Measurements from ENCODE around the gene FUBP1.

DNA sequence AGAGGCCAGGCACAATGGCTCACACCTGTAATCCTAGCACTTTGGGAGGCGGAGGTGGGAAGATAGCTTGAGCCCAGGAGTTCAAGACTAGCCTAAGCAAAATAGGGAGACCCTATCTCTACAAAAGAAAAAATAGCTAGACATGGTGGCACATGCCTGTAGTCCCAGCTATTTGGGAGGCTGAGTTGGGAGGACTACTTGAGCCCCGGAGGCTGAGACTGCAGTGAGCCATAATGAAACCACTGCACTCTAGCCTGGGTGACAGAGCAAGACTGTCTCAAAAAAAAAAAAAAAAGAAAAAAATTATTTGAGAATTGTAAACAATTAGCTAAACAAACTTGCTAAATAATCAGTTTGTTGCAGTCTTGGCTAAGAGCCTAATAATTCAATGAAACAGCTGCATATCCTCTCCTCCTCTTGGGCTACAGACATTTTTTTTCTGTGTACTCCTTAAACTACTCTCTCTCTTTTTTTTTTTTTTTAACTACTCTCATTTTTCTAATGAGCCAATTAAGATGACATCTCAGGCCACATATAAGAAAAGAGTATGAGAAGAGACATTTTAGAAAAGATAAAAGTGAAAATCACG is 15.3 kb upstream of the FUBP1 start:
- TF ChIP-seq, protein P1, sequence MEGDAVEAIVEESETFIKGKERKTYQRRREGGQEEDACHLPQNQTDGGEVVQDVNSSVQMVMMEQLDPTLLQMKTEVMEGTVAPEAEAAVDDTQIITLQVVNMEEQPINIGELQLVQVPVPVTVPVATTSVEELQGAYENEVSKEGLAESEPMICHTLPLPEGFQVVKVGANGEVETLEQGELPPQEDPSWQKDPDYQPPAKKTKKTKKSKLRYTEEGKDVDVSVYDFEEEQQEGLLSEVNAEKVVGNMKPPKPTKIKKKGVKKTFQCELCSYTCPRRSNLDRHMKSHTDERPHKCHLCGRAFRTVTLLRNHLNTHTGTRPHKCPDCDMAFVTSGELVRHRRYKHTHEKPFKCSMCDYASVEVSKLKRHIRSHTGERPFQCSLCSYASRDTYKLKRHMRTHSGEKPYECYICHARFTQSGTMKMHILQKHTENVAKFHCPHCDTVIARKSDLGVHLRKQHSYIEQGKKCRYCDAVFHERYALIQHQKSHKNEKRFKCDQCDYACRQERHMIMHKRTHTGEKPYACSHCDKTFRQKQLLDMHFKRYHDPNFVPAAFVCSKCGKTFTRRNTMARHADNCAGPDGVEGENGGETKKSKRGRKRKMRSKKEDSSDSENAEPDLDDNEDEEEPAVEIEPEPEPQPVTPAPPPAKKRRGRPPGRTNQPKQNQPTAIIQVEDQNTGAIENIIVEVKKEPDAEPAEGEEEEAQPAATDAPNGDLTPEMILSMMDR (IDR thresholded peaks at IDR 0.05 in 2 of 3, conservative IDR thresholded peaks at IDR 0.05 in 1 of 3; ENCODE audit: insufficient read depth in 2 of 3, low read depth in 1 of 3, low read length in 3 of 3) = no peak
- no peak for TF ChIP-seq PRPF4 (IDR thresholded peaks at IDR 0.05; ENCODE audit: insufficient read depth, low read depth, low read length, poor library complexity, severe bottlenecking)
- no peak for TF ChIP-seq CREB1 (IDR thresholded peaks at IDR 0.05)
- TF ChIP-seq CREB1 (CRISPR knock-in tag; IDR thresholded peaks at IDR 0.05) = no peak
- TF ChIP-seq TAF1 (IDR thresholded peaks at IDR 0.05; ENCODE audit: control insufficient read depth, extremely low read depth, insufficient read depth, low read length, severe bottlenecking) = no peak
- TF ChIP-seq, protein P2, sequence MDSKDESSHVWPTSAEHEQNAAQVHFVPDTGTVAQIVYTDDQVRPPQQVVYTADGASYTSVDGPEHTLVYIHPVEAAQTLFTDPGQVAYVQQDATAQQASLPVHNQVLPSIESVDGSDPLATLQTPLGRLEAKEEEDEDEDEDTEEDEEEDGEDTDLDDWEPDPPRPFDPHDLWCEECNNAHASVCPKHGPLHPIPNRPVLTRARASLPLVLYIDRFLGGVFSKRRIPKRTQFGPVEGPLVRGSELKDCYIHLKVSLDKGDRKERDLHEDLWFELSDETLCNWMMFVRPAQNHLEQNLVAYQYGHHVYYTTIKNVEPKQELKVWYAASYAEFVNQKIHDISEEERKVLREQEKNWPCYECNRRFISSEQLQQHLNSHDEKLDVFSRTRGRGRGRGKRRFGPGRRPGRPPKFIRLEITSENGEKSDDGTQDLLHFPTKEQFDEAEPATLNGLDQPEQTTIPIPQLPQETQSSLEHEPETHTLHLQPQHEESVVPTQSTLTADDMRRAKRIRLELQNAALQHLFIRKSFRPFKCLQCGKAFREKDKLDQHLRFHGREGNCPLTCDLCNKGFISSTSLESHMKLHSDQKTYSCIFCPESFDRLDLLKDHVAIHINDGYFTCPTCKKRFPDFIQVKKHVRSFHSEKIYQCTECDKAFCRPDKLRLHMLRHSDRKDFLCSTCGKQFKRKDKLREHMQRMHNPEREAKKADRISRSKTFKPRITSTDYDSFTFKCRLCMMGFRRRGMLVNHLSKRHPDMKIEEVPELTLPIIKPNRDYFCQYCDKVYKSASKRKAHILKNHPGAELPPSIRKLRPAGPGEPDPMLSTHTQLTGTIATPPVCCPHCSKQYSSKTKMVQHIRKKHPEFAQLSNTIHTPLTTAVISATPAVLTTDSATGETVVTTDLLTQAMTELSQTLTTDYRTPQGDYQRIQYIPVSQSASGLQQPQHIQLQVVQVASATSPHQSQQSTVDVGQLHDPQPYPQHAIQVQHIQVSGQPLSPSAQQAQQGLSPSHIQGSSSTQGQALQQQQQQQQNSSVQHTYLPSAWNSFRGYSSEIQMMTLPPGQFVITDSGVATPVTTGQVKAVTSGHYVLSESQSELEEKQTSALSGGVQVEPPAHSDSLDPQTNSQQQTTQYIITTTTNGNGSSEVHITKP (IDR thresholded peaks at IDR 0.05; ENCODE audit: partially characterized antibody) = no peak
- TF ChIP-seq NBN (IDR thresholded peaks at IDR 0.05; ENCODE audit: low read depth) = no peak
